Measurements from ENCODE around the gene GSTT4. TPM values are rescaled to one million over a fixed set of nuclear protein-coding genes. Genes with fewer than 3 reads are reported as not detected.
A peak's percentile ranks its signal among the peaks of the same experiment; 100 is the strongest.

The GSTT4 gene
- total and polyA plus RNA-seq, 2 of the 13 experiments (the other 11 are each of a cell fraction or from before 2014, with no cell fraction given) = 0.59 to 0.62 TPM

GRCh38 chr22:23997092-23997491 is 8.2 kb downstream of the GSTT4 start (continued):
- TF ChIP-seq ZBTB4 (CRISPR knock-in tag; IDR thresholded peaks at IDR 0.05; ENCODE audit: borderline replicate concordance) (no peak), ZNF883 (CRISPR knock-in tag; IDR thresholded peaks at IDR 0.05; ENCODE audit: not compliant biosample characterization) (no peak), THAP9 (CRISPR knock-in tag; IDR thresholded peaks at IDR 0.05; ENCODE audit: borderline replicate concordance) (no peak), ZNF768 (CRISPR knock-in tag; IDR thresholded peaks at IDR 0.05) (no peak), ZBTB46 (CRISPR knock-in tag; IDR thresholded peaks at IDR 0.05; ENCODE audit: borderline replicate concordance) (no peak), ZNF33A (CRISPR knock-in tag; IDR thresholded peaks at IDR 0.05; ENCODE audit: borderline replicate concordance) (no peak), U2AF1 (optimal IDR thresholded peaks at IDR 0.05; ENCODE audit: low read depth, low read length) (no peak), RNF2 (conservative IDR thresholded peaks at IDR 0.05; ENCODE audit: low read depth) (no peak), ZNF143 (CRISPR knock-in tag; IDR thresholded peaks at IDR 0.05) (no peak), KMT2A (CRISPR knock-in tag; IDR thresholded peaks at IDR 0.05) (no peak), CEBPG (CRISPR knock-in tag; IDR thresholded peaks at IDR 0.05) (peak; percentile 83), ZFAT (CRISPR knock-in tag; conservative IDR thresholded peaks at IDR 0.05) (no peak), ZNF572 (CRISPR knock-in tag; IDR thresholded peaks at IDR 0.05) (no peak), FOXO1 (CRISPR knock-in tag; IDR thresholded peaks at IDR 0.05) (peak; percentile 35; the same call in 1 of the 2 replicates), STAG1 (CRISPR knock-in tag; IDR thresholded peaks at IDR 0.05) (no peak), ZNF333 (CRISPR knock-in tag; IDR thresholded peaks at IDR 0.05; ENCODE audit: borderline replicate concordance) (no peak), TOE1 (CRISPR knock-in tag; IDR thresholded peaks at IDR 0.05) (no peak), ZSCAN31 (CRISPR knock-in tag; IDR thresholded peaks at IDR 0.05; ENCODE audit: low read depth) (no peak), ZNF577 (CRISPR knock-in tag; IDR thresholded peaks at IDR 0.05; ENCODE audit: borderline replicate concordance, low read depth) (no peak)
- TF ChIP-seq, protein P1, sequence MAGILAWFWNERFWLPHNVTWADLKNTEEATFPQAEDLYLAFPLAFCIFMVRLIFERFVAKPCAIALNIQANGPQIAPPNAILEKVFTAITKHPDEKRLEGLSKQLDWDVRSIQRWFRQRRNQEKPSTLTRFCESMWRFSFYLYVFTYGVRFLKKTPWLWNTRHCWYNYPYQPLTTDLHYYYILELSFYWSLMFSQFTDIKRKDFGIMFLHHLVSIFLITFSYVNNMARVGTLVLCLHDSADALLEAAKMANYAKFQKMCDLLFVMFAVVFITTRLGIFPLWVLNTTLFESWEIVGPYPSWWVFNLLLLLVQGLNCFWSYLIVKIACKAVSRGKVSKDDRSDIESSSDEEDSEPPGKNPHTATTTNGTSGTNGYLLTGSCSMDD (CRISPR knock-in tag; IDR thresholded peaks at IDR 0.05) = no peak
- TF ChIP-seq, protein P2, sequence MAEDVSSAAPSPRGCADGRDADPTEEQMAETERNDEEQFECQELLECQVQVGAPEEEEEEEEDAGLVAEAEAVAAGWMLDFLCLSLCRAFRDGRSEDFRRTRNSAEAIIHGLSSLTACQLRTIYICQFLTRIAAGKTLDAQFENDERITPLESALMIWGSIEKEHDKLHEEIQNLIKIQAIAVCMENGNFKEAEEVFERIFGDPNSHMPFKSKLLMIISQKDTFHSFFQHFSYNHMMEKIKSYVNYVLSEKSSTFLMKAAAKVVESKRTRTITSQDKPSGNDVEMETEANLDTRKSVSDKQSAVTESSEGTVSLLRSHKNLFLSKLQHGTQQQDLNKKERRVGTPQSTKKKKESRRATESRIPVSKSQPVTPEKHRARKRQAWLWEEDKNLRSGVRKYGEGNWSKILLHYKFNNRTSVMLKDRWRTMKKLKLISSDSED (CRISPR knock-in tag; IDR thresholded peaks at IDR 0.05) = no peak

All from HepG2 (cell line).